Stimulated activated CD4-positive, alpha-beta T cell treated with anti-CD3 and anti-CD28 coated beads, Interleukin-15, amount 100 ng/mL, for 48 hours (primary cell): ENCODE data around the gene CCDC24.
A peak's percentile ranks its signal among the peaks of the same experiment; 100 is the strongest.

ENCODE experiments used
- DNase-seq, 2 donors: peaks; one replicate each; pipeline ENCODE4 v3.0.0-alpha.2; 2020; ENCODE audit warnings: low read depth in 2 of 2

Gene CCDC24

DNA sequence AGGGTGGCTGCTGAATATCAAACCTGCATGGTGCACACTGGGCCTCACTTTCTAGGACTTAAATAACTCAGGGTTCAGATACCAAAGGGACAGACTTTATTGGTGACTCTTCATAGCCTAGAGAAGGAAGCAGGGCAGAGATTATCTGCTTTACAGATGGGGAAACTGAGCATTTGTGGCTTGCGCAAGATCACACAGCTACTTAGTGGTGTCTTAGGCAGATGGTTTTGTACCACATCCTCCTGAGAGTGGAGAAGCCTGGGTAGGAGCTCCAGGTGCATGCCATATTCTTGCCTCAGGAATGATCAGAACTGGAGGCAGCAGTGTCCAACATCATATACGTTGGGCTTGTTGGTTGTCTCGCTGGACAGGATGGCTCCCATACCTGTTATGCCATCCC is 28.4 kb upstream of the CCDC24 start:
- no peak for DNase-seq

DNA sequence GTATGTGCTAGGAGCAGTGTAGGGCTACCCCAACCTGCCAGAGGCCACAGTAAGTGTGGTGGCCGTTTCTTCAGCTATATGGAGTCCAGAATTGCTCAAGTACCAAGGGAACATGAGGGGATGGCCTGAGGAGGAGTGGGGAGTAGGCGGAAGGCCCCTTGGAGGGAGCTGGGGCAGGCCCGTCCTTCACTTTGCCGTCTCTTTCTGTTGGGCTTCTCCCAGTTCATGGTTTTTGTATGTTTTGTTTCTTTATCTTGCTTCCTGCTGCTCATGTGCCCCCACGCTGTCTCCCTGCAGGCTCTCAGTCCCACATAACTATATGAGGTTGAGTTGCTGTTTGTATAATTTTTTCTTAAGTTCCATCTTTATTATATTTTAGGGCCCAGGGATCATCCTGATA is 27.5 kb upstream of the CCDC24 start:
- DNase-seq, result no peak

DNA sequence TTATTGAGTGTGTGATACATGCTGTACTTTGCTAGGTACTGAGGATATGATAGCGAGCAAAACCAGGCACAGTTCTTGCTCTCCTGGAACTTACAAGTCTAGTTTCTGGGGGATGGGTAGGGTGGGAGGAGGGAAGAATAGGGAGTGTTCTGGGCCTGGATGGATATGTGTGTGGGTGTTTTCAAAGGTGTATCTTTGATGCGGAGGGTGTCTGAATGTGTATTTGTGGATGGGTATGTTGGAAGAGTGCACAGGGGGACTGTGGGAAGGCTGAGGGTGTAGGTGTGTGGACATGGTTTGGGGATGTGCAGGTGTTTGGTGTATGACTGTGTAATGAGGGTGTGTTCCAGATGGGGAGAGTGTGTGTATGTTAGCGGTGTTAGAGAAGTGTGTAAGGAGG is 26.1 kb upstream of the CCDC24 start:
- DNase-seq, result no peak

DNA sequence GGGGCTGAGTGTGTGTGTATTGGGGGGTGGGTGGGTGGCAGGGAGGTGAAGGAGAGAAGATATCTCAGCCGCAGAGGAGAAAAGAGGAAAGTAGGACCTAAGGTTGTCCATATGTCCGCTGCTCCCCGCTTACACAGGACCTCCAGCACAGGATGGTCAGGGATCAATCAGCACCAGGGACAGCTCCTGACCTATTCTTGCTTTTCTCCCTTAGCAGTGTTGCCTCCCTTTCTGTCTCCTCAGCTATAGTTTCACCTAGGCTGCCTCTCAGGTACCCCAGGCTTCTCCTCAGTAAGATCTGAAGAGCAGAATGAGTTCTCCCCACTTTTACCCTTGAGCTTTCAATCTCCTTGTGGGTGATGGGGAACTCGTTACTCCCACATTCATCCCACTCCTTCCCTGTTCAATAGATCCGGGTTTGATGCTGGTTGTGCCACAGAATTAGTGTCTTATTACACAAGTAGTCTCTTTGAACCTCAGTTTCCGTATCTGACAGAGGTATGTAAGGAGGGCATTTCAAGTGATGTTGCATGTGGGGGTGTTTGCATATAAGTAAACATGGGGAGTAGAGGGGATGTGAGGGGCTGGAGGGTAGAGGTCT is 23.0 kb upstream of the CCDC24 start:
- DNase-seq, result no peak

DNA sequence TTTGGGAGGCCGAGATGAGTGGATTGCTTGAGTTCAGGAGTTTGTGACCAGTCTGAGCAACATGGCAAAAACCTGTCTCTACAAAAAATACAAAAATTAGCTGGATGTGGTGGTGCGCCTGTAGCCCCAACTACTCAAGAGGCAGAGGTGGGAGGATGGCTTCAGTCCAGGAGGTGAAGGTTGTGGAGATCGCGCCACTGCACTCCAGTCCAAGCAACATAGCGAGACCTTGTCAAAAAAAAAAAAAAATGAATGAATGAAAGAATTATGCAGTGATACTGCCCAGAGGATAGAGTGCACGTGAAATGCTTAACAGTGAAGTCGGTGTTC is 22.0 kb upstream of the CCDC24 start:
- no peak for DNase-seq

DNA sequence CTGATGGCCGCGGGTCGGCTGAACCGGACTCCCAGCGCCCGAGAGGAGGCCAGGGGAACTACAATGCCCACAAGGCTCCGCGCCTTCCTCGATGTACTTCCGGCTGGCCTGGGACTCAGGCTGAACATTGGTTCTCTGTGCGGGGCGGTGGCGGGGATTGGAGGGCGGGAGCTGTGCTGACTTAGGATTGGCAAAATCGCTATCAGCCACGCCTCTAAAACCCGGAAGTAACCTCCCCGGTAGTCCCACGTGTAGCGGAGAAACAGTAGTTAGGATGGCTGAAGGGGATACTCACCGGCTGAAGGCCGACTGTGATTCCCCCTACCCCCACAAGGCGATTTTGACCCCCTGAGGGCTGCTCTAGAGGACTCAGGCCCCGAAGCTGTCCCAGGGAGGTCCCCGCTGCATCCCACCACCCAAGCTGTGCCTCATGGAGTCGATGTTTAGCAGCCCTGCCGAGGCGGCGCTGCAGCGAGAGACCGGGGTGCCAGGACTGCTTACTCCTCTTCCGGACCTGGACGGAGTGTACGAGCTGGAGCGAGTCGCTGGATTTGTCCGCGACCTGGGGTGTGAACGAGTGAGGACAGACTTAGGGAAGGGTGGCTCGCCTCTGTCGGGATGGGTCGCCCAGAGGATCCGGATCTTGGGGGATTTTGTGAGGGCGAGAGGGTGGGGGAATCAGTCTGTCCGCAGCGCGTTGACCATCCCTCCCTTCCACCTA is 21.5 kb upstream of the CCDC24 start, which contains the start of gene DPH2:
TSS of gene DPH2 (plus strand) at position 265 of the 721 bp plus-strand sequence. CDS start at position 431, 166 bp downstream.
- peak; percentile 96 to 98 for DNase-seq

DNA sequence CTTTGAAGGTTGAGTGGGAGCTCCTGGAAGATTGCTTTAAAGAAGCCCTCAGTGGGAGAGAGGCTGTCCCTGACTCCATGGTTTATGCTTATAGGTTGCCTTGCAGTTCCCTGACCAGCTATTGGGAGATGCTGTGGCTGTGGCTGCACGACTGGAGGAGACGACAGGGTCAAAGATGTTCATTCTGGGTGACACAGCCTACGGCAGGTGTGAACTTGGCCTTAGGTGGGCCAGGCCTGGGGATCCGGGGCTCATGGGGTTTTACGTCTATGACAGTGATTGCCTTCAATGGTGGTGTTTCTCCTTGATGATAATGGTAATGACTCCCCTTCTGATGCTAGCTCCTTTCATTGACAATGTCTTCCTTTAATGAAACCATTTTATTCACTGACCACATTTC is 20.9 kb upstream of the CCDC24 start:
- DNase-seq, result no peak

DNA sequence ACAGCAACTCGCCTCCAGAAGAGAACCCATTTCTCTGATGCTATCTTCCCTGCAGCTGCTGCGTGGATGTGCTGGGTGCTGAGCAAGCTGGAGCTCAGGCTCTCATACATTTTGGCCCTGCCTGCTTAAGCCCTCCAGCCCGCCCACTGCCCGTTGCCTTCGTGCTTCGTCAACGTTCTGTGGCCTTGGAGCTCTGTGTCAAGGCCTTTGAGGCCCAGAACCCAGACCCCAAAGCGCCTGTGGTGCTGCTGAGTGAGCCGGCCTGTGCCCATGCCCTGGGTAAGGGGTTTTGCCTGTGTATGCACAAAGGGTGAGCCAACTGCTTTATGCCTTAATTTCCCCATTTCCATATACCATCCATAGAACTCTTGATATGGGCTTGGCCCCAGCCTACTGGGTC is 20.5 kb upstream of the CCDC24 start:
- no peak for DNase-seq

DNA sequence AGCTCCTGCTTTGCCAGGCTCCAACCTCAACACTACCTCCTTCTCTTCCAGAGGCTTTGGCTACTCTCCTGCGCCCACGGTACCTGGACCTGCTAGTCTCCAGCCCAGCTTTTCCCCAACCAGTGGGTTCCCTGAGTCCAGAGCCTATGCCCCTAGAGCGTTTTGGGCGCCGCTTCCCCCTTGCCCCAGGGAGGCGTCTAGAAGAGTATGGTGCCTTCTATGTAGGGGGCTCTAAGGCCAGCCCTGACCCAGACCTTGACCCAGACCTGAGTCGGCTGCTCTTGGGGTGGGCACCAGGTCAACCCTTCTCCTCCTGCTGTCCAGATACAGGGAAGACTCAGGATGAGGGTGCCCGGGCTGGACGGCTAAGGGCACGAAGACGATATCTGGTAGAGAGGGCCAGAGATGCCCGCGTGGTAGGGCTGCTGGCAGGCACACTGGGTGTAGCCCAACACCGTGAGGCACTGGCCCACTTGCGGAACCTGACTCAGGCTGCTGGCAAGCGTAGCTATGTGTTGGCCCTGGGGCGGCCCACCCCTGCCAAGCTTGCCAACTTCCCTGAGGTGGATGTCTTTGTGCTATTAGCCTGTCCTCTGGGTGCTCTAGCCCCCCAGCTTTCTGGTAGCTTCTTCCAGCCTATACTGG is 19.9 kb upstream of the CCDC24 start:
- DNase-seq, result no peak

DNA sequence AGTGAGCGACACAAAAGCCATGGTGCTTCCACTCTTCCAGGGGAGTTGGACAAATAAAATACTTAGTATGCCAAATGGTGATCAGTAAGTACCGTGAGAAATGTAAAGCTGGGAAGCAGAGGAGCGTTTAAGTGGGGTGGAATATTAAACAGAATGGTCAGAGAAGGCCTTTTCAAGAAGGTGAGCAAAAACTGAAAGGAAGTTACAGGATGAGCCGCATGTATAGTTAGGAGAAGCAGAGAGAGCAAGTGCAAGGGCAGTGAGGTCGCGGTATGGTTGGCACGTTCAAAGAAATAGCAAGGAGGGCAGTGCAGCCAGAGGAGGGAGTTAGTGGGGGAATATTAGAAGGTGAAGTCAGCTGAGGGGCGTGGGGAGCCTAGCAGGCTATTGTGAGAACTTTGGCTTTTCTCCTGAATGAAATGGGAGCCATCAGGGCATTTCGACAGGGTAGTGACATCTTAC is 17.4 kb upstream of the CCDC24 start:
- DNase-seq, result no peak

DNA sequence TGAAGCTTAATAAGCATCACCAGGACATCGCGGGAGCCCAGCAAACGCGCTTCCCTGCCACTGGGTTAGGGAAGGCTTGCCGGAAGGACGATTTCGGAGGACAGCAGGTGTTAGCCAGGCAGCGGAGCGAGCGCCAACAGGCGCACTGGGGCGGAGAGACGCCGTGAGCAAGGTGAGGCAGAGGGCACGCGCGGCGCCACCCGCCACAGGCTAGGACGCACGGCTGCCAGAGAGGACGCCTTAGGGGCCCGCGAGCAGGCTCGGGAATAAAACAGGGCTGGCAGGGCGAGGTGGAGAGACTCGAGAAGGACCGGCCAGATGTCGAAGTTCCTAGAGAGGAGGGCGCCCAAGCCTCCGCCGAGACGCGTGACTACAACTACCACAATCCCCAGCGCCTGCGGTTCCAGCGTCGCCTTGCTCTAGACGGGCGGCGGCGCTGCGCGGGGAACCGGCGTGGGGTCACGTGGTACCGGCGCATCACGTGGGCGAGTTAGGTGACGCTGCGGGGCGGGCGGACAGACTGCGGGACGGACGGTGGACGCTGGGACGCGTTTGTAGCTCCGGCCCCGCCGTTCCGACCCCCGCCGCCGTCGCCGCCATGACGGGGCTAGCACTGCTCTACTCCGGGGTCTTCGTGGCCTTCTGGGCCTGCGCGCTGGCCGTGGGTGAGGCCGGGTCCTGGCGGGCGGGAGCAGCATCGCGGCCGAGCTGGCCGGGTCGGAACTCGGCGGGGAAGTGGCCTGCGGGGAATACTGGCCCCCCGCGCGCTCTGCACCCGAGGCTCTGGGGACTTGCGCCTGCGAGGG is 16.8 kb upstream of the CCDC24 start, which contains the start of gene ATP6V0B:
TSS of gene ATP6V0B (plus strand) at position 518 of the 806 bp plus-strand sequence. CDS start at position 599, 81 bp downstream.
- DNase-seq, result peak; percentile 90 to 96

DNA sequence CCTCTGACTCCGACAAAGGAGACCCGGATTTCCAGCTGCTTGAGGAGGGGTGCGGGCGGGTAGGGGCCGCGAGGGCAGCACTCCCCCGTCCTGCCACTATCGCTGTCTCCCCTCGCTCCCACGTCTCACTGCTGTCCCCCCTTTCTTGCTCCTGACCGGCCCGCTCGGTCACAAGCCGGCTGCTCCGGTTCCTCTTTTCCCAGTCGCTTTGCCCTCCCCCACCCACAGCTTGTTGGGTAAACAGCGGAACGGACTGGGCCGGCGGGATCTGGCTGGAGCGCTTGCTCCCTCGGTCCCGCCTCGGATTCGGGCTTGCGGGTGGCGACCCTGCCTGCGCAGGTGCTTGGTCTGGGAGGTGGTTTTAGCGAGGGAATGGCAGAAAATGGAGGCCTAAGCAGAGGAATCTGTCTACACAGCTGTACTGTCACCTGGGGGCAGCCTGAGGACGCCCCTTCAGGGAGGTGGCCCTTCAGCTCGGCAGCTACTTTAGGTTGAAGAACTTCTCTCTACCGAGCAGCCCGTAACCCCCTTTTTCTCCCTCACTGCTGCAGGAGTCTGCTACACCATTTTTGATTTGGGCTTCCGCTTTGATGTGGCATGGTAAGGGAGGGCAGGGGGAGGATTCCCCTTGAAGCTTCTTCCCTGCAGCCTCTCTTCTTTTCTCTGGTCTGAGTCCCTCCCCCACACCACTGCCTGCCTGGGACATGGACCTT is 16.0 kb upstream of the CCDC24 start:
- DNase-seq, result no peak

DNA sequence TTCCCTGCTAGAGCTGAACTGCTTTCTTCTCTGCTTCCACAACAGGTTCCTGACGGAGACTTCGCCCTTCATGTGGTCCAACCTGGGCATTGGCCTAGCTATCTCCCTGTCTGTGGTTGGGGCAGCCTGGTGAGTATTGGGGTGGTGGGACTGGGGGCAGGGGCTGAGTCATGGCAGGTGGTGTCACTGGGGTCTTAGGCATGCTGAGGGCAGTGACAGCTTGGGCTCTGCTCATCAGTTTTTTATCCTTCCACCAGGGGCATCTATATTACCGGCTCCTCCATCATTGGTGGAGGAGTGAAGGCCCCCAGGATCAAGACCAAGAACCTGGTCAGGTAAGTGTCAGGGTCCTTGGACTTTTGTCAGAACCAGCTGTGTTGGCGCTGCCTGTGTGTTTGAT is 15.4 kb upstream of the CCDC24 start:
- no peak for DNase-seq

DNA sequence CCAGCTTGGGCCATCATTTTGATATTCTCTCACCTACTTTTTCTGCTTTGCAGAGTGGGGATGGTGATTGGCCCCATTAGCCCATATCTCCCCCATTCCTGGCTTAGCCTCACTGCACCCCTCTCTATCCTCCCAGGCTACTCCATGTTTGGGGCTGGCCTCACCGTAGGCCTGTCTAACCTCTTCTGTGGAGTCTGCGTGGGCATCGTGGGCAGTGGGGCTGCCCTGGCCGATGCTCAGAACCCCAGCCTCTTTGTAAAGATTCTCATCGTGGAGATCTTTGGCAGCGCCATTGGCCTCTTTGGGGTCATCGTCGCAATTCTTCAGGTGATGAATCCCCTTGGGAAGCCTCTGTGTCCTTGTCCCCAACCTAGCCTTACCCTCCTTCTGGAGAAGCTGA is 14.5 kb upstream of the CCDC24 start:
- no peak for DNase-seq

DNA sequence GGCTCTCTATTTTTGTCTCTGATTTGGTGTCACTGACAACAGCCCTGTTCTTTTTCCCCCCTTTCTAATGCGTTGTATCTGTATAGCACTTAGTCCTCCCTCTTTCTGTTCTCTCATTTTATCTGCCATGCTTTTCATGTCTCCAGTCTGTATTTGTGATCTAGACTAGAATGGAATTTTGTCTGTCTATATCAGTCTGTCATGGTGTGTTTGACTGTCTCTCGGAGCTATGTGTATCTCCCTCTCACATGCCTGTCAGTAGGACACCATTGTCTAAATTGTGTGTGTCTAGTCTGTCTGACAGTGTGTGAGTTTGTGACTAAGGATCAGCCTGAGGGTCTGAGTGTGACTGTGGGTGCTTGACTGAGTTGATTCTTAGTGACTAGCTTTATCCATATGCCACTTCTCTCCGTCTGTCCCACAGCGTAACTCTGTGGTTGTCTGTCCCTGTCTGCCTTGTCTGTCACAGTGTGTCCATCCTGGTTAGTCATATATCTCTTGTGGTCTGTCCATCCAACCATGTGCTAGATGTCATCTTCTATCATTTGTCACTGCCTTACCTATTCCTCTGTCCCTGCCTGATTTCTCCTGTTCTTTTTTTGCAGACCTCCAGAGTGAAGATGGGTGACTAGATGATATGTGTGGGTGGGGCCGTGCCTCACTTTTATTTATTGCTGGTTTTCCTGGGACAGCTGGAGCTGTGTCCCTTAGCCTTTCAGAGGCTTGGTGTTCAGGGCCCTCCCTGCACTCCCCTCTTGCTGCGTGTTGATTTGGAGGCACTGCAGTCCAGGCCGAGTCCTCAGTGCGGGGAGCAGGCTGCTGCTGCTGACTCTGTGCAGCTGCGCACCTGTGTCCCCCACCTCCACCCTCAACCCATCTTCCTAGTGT is 13.8 kb upstream of the CCDC24 start:
- no peak for DNase-seq

DNA sequence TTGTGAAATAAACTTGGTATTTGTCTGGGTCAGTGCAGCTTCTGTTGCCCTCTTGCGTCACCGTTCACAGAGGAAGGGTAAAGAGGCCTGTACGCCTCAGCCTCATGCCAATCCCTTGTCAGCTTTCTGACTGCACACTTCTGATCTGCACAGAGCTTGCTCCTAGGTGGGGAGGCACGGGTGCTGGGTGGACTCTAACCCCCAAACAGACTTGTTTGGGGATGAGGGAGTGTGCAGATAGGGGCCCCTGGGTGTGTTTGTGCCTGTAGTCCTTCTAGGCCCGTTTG is 13.2 kb upstream of the CCDC24 start:
- DNase-seq, result no peak

DNA sequence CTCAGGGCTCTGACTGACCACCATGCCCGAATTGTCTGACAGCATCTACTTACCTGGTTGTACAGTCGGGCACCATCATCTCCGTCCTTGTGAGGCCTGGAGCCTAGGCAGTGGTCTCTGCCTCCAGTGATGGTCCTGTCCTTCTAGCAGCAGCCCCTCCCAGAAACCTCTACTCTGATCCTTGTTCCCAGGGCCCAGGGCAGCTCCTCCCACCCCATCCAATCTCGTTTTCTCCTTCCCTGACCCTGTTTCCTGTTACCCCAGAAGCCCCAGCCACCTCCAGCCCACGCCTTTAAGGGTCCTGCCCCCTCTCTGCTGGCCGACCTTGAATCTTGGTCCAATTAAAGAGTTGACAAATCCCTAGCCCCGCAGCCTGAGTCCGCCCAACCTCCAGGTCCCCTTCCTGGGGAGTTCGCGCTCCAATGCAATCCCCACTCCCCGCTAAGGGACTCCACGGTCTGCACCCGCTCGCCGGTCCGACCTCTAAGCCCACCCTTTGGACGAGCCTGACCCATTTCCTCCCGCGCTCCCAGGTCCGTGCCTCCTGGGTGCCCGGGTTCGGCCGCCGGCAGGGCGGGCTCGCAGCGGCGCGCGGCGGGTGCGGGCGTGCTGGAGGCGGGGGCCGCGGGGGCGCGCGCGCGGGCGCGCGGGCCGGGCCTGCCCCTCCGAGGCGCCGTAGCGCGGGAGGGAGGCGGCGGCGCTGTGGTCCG is 12.7 kb upstream of the CCDC24 start, which contains the start of gene B4GALT2:
TSS of gene B4GALT2 (plus strand) at position 660 of the 710 bp plus-strand sequence. CDS start 1,951 bp downstream, outside the sequence.
- no peak for DNase-seq

DNA sequence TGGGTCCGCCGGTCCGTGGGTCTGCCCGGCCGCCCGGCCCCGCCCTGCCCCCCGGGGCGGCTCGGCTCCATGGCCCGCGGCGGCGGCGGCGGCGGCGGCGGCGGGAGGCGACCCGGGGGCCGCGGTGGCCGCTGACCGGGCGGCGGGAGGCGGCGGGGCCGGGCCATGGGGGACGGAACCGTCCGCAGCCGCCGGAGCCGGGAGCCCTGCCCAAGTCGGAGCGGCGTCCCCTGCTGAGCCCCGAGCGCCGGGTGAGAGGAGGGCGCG is 12.2 kb upstream of the CCDC24 start:
- no peak for DNase-seq

DNA sequence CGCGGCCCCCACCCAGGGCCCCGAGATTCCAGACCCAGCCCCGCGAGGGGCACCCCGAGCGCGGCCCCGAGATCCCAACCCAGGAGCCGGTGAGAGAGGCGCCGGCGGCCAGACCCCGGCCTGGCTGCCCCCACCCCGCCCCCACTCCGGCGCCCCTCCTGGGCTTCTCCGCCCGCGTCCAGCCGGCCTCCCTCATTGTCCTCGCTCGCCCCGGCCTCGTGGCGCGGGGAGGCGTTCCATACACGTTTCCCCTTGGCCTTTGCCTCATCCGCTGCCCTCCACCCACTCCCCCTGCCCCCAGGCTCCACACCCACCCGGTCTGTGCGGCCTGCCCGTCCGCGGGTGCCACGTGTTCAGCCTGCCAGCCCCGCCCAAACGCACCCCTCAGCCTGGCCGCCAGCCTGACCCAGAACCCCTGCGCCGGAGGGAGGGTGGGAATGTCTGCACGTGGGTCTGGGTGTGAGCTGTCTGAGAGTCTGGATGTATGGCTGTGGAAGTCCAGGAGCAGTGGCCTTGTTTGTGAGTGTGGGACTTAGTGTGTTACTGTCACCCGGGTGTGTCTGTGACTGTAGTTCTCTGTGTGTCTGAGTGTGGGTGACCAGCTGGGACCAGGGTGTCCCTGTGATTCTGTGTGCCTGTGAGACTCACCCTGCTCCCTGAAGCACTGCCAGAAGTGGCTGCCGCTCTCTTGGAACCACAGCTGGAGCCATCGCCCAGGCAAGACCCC is 11.7 kb upstream of the CCDC24 start:
- DNase-seq, result no peak
